GM21529 (cell line): ENCODE measurements around the gene REV3L.
"Not testable (repeated sequence)": the region's sequence is repeated elsewhere in the genome, so short reads cannot be mapped to it uniquely, and the experiment has no call there.

Source experiments
- ATAC-seq: cut with Tn5 transposase; IDR thresholded peaks from one replicate; pipeline ENCODE4 v1.9.1; 2021; ENCODE audit not compliant: unreplicated experiment

The REV3L gene

DNA sequence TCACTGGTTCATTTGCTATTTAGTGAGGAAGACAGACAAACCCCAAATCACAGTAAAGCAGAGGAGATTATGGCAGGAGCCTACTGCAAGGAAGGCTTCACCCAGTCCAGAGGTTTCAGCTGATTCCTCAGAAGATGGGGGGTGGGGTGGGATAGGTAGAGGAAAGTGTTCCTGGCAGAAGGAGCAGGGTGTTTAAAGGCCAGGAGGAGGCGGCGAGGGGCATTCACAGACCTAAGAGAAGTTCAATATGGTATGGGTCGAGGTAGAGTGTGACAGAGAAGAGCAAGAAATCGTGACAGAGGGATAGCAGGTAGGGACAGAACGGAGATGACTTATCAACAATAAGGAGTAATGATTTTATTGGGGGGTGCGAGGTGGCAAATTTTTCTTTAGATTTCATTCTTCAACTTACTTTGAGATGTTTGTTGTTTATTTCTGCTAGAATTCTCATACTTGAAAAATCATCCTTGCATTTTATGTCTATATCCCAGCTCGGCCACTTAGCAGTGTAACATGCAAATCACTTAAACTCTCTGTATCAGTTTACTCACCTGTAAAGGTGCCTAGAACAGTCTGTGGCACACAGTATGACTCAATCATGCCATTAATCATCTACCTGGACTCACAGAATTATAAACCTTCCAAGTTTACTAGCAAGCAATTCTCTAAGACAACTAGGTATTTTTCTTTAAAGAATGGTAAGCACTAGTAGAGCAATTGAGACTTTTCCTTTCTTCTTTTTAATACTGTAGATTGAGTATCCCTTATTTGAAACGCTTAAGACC is 176.7 kb downstream of the REV3L start:
- no peak for ATAC-seq

DNA sequence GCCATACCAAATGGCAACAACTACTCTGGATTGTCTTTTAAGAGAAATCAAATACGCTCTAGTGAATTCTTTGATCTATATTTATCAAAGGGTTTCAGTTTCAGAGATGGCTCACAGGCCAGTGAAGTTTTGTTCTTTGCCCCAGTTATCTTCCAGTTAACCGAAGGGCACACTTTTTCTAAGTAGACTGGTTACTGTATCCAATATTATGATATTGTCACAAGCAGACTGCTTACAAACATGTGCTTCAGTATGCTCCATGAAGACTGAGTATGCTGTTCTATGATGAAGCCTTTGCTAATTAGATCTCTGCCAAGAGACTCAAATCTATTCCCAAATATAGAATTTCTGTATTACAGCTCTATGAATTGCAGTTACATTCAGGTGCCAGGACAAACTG is 181.1 kb downstream of the REV3L start:
- peak; percentile 61 for ATAC-seq

DNA sequence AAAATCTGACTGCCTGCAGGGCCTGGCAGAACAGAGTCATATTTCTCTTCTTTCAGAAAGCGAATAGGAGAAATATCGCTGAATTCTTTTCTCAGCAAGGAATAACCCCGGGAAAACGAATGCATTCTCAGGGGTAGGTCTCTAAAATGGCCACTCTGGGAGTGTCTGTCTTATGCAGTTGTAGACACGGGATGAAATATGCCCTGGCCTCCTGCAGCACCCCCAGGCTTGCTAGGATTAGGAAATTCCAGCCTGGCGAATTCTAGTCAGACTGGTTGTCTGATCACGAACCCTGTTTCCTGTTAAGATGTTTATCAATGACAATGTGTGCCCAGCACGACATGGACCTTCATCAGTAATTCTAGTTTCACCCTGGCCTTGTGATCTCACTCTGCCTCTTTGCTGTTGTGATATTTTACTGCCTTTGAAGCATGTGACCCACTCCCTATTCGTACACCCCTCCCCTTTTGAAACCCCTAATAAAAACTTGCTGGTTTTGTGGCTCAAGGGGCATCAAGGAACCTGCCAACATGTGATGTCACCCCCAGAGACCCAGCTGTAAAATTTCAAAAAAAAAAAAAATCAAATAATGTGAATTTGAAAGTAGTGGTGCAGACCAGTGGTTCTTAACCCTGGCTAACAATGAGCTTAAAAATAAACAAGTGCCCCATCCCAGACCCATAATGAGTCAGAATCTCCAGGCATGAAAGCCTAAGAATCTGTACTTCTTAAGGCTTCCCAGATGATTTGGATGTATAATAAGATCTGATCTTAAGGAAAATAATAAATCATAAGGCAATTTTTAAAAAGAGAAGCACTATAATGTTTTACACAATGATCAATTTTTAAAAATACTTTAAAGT is 181.8 kb downstream of the REV3L start:
- ATAC-seq = peak; percentile 42

DNA sequence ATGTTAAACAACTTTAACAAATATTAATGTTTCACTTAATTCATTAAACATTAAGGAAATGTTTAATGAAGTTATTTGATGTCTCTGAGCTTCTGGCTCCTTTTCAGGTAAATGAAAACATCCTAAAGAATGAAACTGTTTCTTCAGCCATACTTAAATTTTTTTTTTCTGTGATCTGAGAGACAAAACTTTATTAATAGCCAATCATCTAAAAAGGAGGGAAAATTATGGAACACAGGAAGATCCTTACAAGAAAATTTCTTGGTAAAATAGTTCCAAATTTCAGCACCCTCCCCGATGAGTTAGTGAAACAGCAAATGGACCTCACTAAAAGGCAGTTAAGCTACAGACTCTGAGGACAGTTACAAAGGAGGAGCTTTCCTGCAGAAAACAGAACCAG is 185.2 kb downstream of the REV3L start:
- no peak for ATAC-seq

DNA sequence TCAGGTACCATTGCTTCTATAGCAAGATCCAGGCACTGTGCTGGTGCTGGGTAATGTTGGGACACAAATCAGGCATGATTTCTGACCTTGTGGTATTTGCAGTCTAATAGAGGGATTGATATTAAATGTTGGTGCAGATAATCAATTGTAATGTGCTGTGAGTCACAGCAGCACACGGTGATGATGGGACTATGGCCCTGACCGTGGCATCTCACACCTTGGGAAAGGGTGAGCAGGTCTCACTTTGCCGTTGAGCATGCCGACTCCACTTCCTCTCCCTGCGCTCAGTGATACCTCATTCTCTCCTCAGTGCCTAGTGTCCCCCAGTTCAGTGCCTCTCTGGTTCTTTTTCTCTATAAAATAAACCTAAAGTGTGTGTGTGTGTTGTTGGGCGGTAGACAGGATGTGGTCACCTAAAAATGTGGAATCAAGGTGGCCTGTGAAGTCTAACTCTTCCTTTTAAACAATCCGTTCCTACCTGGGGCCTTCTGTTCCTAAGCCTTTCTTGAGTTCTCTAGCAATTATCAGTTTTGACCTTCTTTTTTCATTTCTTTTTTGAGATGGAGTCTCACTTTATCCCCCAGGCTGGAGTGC is 188.5 kb downstream of the REV3L start:
- no peak for ATAC-seq

DNA sequence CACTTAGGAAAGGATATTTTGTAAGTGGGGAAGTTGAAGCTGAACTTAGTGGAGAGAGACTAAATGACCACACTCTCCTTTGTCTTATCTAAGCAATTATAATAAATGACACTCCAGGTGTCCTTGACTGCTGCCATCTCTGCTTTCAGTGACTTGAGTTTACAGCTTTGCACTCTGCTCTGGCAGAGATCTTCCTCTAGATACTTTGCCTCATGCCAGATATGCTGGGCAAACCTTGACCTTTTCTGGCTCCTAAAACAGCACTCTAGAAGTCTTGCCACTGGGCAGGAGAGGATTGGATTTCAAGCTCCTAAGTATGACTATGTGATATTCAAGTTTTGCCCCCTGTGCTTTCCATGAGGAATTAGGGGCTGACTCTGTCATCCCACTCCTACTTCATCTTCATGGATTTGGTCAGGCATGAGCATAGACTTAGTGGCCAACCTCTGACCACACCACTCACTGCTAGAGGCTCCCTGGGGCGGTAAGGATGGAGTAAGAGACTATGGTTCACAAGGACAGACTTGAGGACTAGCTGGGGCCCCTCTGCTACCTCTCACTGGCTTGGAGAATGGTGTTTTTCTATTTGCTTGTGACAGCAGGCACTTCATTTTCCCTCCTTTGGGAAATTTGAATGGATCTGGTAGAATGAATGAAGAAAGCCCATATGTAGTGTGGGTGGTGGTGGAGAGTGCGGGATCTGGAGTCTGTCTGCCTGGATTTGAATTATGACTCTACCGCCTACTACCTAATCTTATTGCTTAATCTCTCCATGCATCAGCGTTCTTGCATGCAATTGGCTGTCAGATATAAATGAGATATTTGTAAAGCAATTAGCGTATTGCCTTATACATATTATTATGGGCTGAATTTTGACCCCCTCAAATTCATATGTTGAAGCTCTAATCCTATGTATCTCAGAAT is 191.4 kb downstream of the REV3L start:
- ATAC-seq = peak; percentile 14

DNA sequence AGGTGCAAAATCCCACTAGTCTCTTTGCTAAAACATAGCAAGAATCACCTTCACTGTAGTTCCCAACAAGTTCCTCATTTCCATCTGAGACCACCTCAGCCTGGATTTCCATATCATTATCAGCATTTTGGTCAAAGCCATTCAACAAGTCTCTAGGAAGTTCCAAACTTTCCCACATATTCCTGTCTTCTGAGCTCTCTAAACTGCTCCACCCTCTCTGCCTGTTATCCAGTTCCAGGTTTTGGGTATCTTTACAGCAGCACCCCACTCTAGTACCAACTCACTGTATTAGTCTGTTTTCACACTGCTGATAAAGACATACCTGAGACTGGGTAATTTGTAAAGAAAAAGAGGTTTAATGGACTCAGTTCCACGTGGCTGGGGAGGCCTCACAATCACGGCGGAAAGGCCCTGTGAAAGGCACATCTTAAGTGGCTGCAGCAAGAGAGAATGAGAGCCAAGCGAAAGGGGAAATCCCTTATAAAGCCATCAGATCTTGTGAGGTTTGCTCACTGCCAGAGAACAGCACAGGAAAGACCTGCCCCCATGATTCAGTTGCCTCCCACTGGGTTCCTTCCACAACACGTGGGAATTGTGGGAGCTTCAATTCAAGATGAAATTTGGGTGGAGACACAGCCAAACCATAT is 192.2 kb downstream of the REV3L start:
- ATAC-seq = peak; percentile 86

DNA sequence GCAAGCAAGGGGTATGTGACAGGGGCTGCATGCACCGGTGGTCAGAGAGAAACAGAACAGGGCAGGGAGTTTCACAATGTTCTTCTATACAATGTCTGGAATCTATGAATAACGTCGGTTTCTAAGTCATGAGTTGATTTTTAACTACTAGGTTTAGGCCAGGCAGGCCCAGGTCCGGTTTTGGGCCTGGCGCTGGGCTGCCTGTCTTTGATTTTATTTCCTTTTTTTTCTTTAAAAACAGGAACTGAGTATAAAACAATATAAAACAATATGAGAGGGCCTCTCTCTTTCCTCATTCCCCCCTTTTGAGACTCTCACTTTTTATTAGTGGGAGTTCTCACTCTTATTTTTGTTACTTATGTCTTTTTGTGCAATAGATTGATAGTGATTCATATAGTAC is 198.7 kb downstream of the REV3L start:
- not testable (repeated sequence) for ATAC-seq

DNA sequence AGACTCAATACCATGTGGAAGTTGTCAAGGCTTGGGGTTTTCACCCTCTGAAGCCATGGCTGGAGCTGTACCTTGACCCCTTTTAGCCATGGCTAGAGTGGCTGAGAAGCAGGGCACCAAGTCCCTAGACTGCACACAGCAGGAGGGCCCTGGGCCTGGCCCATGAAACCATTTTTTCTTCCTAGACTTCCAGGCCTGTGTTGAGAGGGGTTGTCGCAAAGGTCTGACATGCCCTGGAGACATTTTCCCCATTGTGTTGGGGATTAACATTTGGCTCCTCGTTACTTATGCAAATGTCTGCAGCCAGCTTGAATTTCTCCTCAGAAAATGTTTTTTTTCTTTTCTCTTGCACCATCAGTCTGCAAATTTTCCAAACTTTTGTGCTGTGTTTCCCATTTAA is 199.3 kb downstream of the REV3L start:
- no peak for ATAC-seq

DNA sequence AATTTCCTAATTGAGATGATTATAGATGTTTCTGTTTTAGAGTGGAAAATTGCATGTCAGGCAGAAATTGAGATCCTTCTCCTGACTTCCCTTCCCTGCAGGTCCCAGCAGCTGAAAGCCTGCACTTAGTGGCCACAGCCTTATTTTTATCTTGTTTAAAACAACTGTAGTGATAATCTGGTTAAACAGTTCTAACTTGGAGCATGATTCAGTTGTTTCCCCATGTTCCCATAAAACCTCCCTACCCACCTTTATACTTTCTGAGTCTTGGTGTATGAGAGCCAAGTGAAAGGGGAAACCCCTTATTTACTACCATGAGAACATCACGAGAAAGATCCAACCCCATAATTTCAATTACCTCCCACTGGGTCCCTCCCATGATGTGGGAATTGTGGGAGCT is 200.5 kb downstream of the REV3L start:
- no peak for ATAC-seq

DNA sequence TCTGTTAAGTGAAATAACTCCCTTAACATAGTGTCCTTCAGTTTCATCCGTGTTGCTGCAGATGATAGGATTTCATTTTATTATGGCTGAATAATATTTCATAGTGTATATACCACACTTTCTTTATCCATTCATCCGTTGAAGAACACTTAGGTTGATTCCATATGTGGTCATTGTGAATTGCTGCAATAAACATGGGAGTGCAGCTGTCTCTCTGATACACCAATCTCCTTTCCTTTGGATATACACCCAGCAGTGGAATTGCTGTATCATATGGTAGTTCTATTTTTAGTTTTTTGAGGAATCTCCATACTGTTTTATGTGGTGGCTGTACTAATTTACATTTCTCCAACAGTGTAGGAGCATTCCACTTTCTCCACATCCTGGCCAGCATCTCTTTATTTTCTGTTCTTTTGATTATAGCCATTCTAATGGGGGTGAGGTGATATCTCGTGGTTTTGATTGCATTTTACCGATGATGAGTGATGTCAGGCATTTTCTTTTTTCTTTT is 202.5 kb downstream of the REV3L start:
- no peak for ATAC-seq

DNA sequence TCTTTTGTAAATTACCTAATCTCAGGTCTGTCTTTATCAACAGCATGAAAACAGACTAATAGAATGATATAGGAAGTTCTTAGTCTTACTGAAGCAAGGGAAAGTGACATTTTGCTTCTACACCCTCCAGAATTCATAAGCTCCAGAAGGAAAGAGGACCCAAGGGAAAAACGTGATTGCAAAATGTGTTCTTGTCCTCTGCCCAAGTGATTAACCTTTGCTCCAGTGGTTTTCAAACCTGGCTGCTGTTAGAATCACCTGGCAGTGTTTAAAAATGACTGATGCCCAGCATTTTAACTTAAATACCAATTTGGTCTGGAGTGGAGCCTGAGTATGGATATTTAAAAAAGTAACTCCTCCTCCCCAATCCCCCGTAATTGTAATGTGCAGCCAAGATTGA is 204.3 kb downstream of the REV3L start:
- ATAC-seq = no peak

DNA sequence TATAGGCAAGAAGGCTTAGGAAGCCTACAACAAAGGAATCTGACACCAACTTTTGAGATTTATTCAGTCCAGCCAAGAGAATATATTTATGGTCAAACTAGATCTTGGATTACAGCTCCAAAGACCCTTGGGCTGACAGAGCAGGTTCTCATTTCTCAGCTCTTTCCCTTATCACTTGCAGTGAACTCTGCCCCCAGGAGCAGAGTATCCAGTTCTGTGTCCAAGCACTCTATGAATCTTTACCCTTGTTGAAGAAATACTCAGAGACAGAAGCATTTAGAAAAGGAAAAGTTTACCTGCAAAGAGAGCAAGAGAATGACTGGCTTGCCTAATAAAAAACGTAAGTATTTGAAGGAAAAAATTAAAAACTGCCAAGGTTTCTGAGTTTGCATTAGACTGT is 205.2 kb downstream of the REV3L start:
- ATAC-seq = no peak

DNA sequence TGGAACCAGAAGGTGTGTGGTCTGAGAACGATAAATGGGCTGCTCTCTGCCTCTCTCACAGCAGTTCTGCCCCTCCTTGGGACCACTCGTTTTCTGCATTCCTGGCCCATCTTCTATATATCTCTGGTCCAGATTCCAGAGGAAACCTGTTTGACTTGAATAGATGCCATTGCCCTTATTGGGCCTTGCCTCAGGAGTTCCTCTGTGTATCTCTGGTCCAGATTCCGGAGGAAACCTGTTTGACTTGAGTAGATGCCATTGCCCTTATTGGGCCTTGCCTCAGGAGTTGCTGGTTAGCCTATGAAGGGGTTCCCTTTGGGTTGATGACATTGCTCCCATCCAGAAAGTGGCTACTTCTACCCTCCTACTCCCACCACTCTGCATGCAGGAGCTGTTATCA is 206.3 kb downstream of the REV3L start:
- ATAC-seq = no peak

DNA sequence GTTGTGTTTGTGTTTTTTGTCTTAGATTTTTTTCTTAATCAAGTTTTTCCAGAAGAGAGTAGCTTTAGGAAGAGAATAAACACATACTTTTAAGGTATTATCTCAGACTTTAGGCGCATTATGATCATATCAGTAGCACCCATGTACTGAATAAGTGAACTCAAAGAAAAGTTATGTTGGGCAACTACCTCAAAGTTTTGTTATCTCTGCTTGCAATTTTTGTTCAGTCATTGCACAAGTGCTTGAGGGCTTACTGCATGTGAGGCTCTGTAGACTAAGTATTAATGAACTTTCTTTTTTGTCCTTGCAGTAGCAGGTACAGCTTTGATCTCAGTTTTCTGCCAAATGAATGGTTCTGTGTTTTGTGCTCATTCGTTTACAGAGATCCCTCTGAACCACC is 206.7 kb downstream of the REV3L start:
- ATAC-seq = no peak

DNA sequence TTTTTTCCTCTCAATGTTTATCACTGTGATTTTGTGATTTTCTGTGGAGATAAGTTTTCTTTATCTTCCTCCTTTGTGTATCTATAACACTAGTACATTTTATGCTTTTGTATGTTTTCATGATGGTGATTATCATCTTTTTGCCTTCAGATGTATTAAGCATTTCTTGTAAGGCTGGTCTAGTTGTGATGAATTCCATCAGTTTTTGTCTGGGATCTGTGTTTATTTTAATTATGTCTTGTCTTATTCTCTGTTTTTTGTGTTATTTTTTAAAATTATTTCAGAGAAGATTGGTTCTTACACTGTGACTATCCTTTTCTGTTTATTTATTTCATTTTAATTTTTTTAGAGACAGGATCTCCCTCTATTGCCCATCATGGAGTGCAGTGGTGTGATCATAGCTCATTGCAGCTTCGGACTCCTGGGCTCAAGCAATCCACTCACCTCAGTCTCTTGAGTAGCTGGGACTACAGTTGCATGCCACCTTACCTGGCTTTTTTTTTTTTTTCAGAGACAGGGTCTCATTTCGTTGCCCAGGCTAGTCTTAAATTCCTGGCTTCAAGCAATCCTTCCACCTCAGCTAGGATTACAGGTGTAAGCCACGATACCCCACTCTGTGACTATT is 208.3 kb downstream of the REV3L start:
- ATAC-seq = no peak

DNA sequence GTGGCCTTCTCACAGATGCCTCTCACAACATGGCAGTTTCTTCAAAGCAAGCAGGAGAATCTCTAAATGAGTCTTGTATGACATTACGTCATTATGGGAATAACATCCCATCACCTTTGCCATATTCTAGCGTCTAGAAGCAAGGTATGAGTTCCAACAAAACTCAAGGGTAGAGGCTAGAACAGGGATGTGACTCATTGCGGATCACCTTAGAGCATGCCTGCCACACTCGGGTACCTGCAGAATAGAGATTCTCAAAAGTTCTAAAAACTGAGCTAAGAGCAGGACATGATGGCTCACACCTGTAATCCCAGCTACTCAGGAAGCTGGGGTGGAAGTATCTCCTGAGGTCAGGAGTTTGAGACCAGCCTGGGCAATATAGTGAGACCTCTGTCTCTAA is 212.9 kb downstream of the REV3L start:
- no peak for ATAC-seq

DNA sequence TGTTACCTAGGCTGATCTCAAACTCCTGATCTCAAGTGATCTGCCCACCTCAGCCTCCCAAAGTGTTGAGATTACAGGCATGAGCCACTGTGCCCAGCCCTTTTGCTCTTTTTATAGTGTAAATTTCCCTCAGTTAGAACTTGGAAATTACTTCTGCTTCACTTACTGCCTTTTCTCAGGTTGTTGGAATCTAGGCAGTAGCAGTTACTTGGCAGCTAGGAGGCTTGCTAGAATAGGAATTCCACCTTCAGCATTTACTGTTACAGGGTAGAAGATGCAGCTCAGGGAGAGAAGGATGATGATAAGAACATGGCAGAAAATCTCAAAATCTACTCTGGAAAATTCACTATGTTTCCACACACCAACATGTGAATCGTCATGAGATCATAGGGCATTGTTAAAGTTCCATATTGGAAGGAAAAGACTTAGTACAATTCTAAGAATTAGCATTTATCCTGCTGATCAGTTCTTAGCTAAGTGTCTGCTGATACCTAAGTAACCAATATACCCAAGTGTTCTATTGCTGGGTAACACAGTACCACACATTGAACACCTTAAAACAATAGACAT is 213.5 kb downstream of the REV3L start:
- ATAC-seq = no peak

DNA sequence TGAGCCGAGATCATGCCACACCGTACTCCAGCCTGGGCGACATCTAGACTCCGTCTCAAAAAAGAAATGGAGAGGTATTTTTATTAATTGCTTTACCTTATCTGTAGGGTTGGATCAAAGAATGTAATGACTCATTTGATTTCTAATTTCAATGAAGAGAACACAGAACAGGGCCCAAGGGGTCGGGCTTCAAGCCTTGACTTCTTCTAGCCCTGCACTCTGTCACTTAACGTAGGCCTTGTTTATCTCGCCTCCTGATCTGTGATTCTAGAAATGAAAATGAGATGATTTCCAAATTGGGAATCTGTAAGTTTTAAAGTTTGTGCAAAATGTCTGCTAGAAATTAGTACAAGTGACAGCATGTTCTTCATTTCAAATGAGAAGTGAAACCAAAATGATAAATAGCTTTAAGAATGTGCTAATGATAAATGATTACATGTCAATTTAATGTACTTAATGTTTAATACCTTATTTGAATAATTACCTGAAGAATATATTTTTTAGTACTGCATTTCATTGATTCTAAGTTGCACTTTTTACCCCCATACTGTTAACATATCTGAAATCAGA is 215.2 kb downstream of the REV3L start:
- no peak for ATAC-seq
